Measurements from ENCODE around the gene PHC2. TPM values are rescaled to one million over a fixed set of nuclear protein-coding genes. Genes with fewer than 3 reads are reported as not detected.

Gene PHC2
- total RNA-seq, 1 donor from 2014 or later = 105 TPM

GRCh38 chr1:33392639-33393038, 38.3 kb downstream of the PHC2 start:
- H3K36me3 ChIP-seq = no peaks in the 10 kb centered on the region
- no peak for DNase-seq
- no peak for TF ChIP-seq CTCF (IDR thresholded peaks at IDR 0.05; ENCODE audit: borderline replicate concordance)
- H3K27ac ChIP-seq (replicated peaks) = peak overlapping the region; percentile 54
- no peaks in the 10 kb centered on the region for H3K9me3 ChIP-seq (replicated peaks)
- intact Hi-C loops (cut with micrococcal nuclease) = no loop called here
- H3K4me1 ChIP-seq = peaks cover 79% of the 10 kb centered on the region
- no peak overlapping the region for H3K4me3 ChIP-seq
- no peaks in the 10 kb centered on the region for H3K27me3 ChIP-seq (ENCODE audit: low read depth)

DNA sequence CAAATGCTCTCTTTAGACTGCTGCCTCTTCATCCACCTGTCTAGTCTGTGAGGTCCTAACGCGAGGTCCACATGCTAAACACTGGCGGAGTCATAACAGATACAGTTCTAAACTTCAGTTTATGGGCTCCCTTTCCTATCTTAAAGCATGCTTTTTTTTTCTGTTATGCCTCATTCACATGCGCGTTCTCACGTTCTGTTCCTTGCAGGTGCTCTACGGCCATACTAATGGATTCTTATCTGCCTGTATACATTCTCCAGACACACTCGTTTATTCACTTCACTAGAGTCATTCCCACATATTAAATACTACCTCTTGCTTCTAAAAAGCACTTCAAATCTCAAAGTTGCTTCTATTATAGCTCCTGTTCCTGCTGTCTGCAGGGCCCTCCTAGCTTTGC, 38.7 kb downstream of the PHC2 start:
- Histone ChIP-seq H3K4me3 (no peak overlapping the region), H3K9me3 (replicated peaks) (no peaks in the 10 kb centered on the region), H3K4me1 (peaks cover 82% of the 10 kb centered on the region), H3K27me3 (ENCODE audit: low read depth) (no peaks in the 10 kb centered on the region), H3K36me3 (no peaks in the 10 kb centered on the region), H3K27ac (replicated peaks) (no peak overlapping the region)
- TF ChIP-seq CTCF (IDR thresholded peaks at IDR 0.05; ENCODE audit: borderline replicate concordance) = no peak
- no peak for DNase-seq
- intact Hi-C loops (cut with micrococcal nuclease) = no loop called here

- no peaks in the 10 kb centered on the region for H3K27me3 ChIP-seq (ENCODE audit: low read depth)
- DNase-seq = no peak
- peaks cover 86% of the 10 kb centered on the region for H3K4me1 ChIP-seq
- no peak overlapping the region for H3K4me3 ChIP-seq
- no peak for TF ChIP-seq CTCF (IDR thresholded peaks at IDR 0.05; ENCODE audit: borderline replicate concordance)
- intact Hi-C loops (cut with micrococcal nuclease) = no loop called here
- H3K36me3 ChIP-seq = no peaks in the 10 kb centered on the region
- H3K9me3 ChIP-seq (replicated peaks) = no peaks in the 10 kb centered on the region
- no peak overlapping the region for H3K27ac ChIP-seq (replicated peaks)
Measured at GRCh38 chr1:33391343-33392078, 39.4 kb downstream of the PHC2 start.

GRCh38 chr1:33390542-33390941, 40.4 kb downstream of the PHC2 start:
- peaks cover 83% of the 10 kb centered on the region for H3K4me1 ChIP-seq
- H3K27me3 ChIP-seq (ENCODE audit: low read depth) = no peaks in the 10 kb centered on the region
- DNase-seq = no peak
- H3K9me3 ChIP-seq (replicated peaks) = no peaks in the 10 kb centered on the region
- intact Hi-C loops (cut with micrococcal nuclease) = no loop called here
- H3K4me3 ChIP-seq = no peak overlapping the region
- peak overlapping the region; percentile 77 for H3K27ac ChIP-seq (replicated peaks)
- H3K36me3 ChIP-seq = no peaks in the 10 kb centered on the region
- no peak for TF ChIP-seq CTCF (IDR thresholded peaks at IDR 0.05; ENCODE audit: borderline replicate concordance)

- Histone ChIP-seq H3K36me3 (no peaks in the 10 kb centered on the region), H3K27ac (replicated peaks) (peak overlapping the region; percentile 77), H3K27me3 (ENCODE audit: low read depth) (no peaks in the 10 kb centered on the region), H3K9me3 (replicated peaks) (no peaks in the 10 kb centered on the region), H3K4me3 (no peak overlapping the region), H3K4me1 (peaks cover 86% of the 10 kb centered on the region)
- TF ChIP-seq CTCF (IDR thresholded peaks at IDR 0.05; ENCODE audit: borderline replicate concordance) = no peak
- intact Hi-C loops (cut with micrococcal nuclease) = no loop called here
- peak; percentile 49 for DNase-seq
Measured at GRCh38 chr1:33388805-33389771, 41.8 kb downstream of the PHC2 start.

Data from left ventricle myocardium inferior (tissue), 1 donor.